ENCODE data around the gene CXCR2.

CXCR2 gene

GRCh38 chr2:218130822-218131221 lies 5.0 kb downstream of the CXCR2 start:
- Histone ChIP-seq H3K9me2 (replicated peaks; ENCODE audit: control insufficient read depth, low read length) (no peaks in the 10 kb centered on the region), H3K4me3 (ENCODE audit: low read length) (no peak overlapping the region), H3K27ac (ENCODE audit: low read depth, low read length) (no peak overlapping the region), H3K9me3 (ENCODE audit: control insufficient read depth, insufficient read depth, low read length) (no peaks in the 10 kb centered on the region), H4K20me1 (ENCODE audit: control insufficient read depth, insufficient read depth, low read depth, low read length) (no peaks in the 10 kb centered on the region; the same call in 1 of the 2 replicates), H3K4me1 (ENCODE audit: control insufficient read depth, low read length) (no peaks in the 10 kb centered on the region), H3K4me2 (ENCODE audit: low read length) (no peak overlapping the region), H3K79me2 (ENCODE audit: control insufficient read depth, low read length) (no peaks in the 10 kb centered on the region), H3K27me3 (ENCODE audit: control insufficient read depth, low read length) (peaks cover 5% of the 10 kb centered on the region), H3F3A (ENCODE audit: control insufficient read depth, insufficient read depth) (no peaks in the 10 kb centered on the region), H3K36me3 (ENCODE audit: control insufficient read depth, low read length) (no peaks in the 10 kb centered on the region)
- no peak for TF ChIP-seq EZH2phosphoT487 (IDR thresholded peaks at IDR 0.05; ENCODE audit: borderline replicate concordance, low read length)
- no peak for TF ChIP-seq CTCF (IDR thresholded peaks at IDR 0.05; ENCODE audit: low read depth, low read length, poor library complexity, severe bottlenecking)

- no peak overlapping the region for H3K4me3 ChIP-seq (ENCODE audit: low read length)
- H3K9me3 ChIP-seq (ENCODE audit: control insufficient read depth, insufficient read depth, low read length) = no peaks in the 10 kb centered on the region
- no peaks in the 10 kb centered on the region for H3K79me2 ChIP-seq (ENCODE audit: control insufficient read depth, low read length)
- no peaks in the 10 kb centered on the region for H3K4me1 ChIP-seq (ENCODE audit: control insufficient read depth, low read length)
- no peak overlapping the region for H3K4me2 ChIP-seq (ENCODE audit: low read length)
- no peaks in the 10 kb centered on the region for H3F3A ChIP-seq (ENCODE audit: control insufficient read depth, insufficient read depth)
- H3K36me3 ChIP-seq (ENCODE audit: control insufficient read depth, low read length) = no peaks in the 10 kb centered on the region
- no peaks in the 10 kb centered on the region for H3K9me2 ChIP-seq (replicated peaks; ENCODE audit: control insufficient read depth, low read length)
- H4K20me1 ChIP-seq (ENCODE audit: control insufficient read depth, insufficient read depth, low read depth, low read length) = no peaks in the 10 kb centered on the region; the same call in 1 of the 2 replicates
- no peak overlapping the region for H3K27ac ChIP-seq (ENCODE audit: low read depth, low read length)
- TF ChIP-seq EZH2phosphoT487 (IDR thresholded peaks at IDR 0.05; ENCODE audit: borderline replicate concordance, low read length) = no peak
- no peak for TF ChIP-seq CTCF (IDR thresholded peaks at IDR 0.05; ENCODE audit: low read depth, low read length, poor library complexity, severe bottlenecking)
- peaks cover 22% of the 10 kb centered on the region for H3K27me3 ChIP-seq (ENCODE audit: control insufficient read depth, low read length)
Measured at GRCh38 chr2:218137514-218137913, 11.7 kb downstream of the CXCR2 start.

GRCh38 chr2:218138047-218138446 lies 12.2 kb downstream of the CXCR2 start:
- no peak for TF ChIP-seq EZH2phosphoT487 (IDR thresholded peaks at IDR 0.05; ENCODE audit: borderline replicate concordance, low read length)
- Histone ChIP-seq H3K36me3 (ENCODE audit: control insufficient read depth, low read length) (no peaks in the 10 kb centered on the region), H3K9me2 (replicated peaks; ENCODE audit: control insufficient read depth, low read length) (no peaks in the 10 kb centered on the region), H3F3A (ENCODE audit: control insufficient read depth, insufficient read depth) (no peaks in the 10 kb centered on the region), H3K4me2 (ENCODE audit: low read length) (no peak overlapping the region), H3K9me3 (ENCODE audit: control insufficient read depth, insufficient read depth, low read length) (no peaks in the 10 kb centered on the region), H3K79me2 (ENCODE audit: control insufficient read depth, low read length) (no peaks in the 10 kb centered on the region), H3K27ac (ENCODE audit: low read depth, low read length) (no peak overlapping the region), H3K4me3 (ENCODE audit: low read length) (no peak overlapping the region), H3K4me1 (ENCODE audit: control insufficient read depth, low read length) (no peaks in the 10 kb centered on the region), H3K27me3 (ENCODE audit: control insufficient read depth, low read length) (peaks cover 22% of the 10 kb centered on the region), H4K20me1 (ENCODE audit: control insufficient read depth, insufficient read depth, low read depth, low read length) (no peaks in the 10 kb centered on the region)

GRCh38 chr2:218145124-218145523 lies 19.3 kb downstream of the CXCR2 start:
- H3K79me2 ChIP-seq (ENCODE audit: control insufficient read depth, low read length) = no peaks in the 10 kb centered on the region
- peaks cover 6% of the 10 kb centered on the region for H3K4me1 ChIP-seq (ENCODE audit: control insufficient read depth, low read length)
- TF ChIP-seq CTCF (IDR thresholded peaks at IDR 0.05; ENCODE audit: low read depth, low read length, poor library complexity, severe bottlenecking) (no peak), EZH2phosphoT487 (IDR thresholded peaks at IDR 0.05; ENCODE audit: borderline replicate concordance, low read length) (no peak)
- no peaks in the 10 kb centered on the region for H3K9me3 ChIP-seq (ENCODE audit: control insufficient read depth, insufficient read depth, low read length)
- no peaks in the 10 kb centered on the region for H4K20me1 ChIP-seq (ENCODE audit: control insufficient read depth, insufficient read depth, low read depth, low read length)
- no peaks in the 10 kb centered on the region for H3K9me2 ChIP-seq (replicated peaks; ENCODE audit: control insufficient read depth, low read length)
- no peak overlapping the region for H3K4me2 ChIP-seq (ENCODE audit: low read length)
- H3K4me3 ChIP-seq (ENCODE audit: low read length) = no peak overlapping the region
- H3K27me3 ChIP-seq (ENCODE audit: control insufficient read depth, low read length) = peaks cover 11% of the 10 kb centered on the region; the same call in 1 of the 2 replicates
- H3K36me3 ChIP-seq (ENCODE audit: control insufficient read depth, low read length) = no peaks in the 10 kb centered on the region
- H3K27ac ChIP-seq (ENCODE audit: low read depth, low read length) = no peak overlapping the region
- no peaks in the 10 kb centered on the region for H3F3A ChIP-seq (ENCODE audit: control insufficient read depth, insufficient read depth)
